Fibroblast of peridontal ligament (primary cell): ENCODE measurements around the gene MSRB2.
A peak's percentile ranks its signal among the peaks of the same experiment; 100 is the strongest.

Experiments
- DNase-seq: peaks from one replicate; pipeline ENCODE4 v3.0.0-alpha.2; 2010; ENCODE audit errors: extremely low read depth

The MSRB2 gene

DNA sequence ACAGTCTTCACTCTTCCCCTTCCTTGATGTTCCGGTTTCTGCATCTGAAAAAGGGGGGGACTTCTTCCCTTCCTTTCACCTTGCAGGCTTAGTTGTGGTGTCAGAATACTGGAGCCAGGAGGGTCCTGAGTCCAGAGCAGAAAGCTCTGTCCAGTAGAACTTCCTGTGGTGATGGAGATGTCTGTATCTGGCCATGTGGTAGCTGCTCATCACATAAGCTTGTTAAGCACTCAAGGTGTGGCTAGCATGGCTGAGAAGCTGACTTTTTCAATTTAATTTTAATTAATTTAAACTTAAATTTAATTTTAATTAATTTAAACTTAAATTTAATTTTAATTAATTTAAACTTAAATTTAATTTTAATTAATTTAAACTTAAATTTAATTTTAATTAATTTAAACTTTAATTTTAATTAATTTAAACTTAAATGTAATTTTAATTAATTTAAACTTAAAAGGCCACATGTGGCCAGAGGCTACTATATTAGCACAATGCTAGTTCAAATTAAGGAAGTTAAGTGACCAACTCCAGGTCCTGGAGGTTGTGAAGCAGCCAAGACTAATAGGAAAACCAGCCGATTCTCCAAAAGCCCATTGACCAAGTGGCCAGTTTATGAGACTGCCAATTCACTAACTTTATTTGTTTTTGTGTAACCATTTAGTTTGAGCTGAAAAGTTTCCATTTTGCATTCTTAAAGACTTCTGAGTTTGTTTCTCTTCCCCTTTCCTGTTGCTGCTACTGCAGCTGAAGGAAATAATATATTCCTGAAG is 16.3 kb downstream of the MSRB2 start:
- DNase-seq, result no peak

DNA sequence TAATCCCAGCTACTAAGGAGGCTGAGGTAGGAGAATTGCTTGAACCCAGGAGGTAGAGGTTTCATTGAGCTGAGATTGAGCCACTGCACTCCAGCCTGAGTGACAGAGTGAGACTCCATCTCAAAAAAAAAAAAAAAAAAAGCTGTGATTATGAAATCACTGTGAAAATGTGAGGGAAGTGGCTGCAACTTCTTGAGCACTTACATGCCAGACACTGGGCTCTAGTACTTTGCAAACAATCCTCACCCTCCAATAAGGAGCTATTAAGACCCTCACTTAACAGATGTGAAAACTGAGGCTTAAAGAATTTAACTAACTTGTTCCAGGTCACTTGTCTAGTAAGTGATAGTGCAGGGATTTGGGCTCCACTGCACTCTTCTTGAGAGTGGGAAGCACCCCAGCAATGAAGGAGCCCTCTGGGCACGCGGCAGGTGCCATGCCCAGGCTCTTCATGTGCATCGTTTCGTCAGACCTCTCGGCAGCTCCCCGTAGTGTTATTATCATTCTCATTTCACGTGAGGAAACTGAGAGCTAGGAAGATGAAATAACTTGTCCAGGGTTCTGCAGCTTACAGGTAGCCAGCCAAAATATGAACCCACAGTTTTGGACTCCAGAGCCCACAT is 19.0 kb downstream of the MSRB2 start:
- no peak for DNase-seq

DNA sequence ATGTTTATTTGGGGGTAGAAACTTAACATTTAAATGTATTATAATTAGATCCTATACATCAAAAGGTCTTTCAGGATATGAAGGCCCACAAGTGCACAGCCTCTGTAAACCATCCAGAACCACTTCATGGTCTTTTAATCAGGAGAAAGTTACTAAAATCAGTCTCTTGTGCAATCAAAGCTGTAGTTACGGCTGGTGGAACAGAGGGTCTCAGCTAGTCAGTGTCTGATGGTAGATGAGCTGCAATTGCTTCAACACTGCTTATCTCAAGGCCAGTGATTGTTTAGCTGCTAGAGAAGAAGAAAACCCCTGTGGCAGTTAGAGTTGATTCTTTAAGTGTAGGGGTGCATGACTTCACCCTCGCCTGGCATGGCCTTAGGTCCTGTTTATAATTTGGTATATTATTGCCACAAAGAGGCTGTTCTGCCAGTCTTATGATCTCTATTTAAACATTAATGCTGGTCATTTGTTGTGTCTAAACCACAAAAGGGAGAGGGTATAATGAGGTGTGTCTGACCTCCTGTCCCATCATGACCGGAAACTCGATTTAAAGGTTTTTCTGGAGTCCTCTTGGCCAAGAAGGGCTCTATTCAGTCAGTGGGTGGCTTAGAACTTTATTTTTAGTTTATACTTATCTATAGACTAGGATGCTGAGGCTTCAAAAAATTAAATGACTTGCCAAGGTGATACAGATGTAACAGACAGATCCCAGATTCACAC is 21.3 kb downstream of the MSRB2 start:
- no peak for DNase-seq

DNA sequence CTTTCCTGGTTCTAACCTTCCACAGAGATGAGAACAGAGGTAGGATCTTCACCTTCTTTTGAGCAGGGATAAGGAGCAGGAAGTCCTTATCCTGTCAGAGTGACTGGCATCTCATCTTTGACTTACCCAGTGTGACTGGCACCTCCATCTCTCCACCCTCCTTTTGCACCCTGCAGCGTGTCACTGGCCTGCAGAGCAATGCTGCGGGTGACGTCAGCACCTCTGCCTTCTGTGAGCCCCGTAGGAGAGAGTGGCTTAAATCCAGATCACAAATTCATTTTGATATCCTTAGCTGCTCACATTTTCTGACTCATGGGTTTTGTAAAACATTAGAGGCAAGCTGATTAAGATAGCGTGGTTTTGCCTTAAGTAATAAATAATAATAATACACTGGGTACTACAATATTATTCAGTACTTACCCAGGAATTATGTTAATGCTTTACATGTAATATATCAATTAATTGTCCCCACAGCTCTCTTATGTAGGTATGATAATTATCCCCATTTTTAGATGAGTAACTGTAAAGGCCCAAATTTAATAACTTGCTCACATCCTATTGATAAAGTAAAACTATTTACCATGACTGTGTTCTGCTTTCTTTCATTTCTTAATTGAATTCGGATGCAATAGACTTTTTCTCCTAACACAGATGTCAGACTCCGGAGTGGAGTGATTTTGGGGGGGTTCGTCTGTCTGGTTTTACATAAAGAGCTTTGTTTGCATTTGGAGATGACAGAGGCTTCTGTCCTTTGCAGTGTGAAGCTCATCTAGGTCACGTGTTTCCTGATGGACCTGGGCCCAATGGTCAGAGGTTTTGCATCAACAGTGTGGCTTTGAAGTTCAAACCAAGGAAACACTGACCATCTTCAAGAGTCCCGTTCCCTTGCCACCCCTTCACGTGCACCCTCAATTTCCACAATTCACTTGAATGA is 24.9 kb downstream of the MSRB2 start:
- DNase-seq, result no peak

DNA sequence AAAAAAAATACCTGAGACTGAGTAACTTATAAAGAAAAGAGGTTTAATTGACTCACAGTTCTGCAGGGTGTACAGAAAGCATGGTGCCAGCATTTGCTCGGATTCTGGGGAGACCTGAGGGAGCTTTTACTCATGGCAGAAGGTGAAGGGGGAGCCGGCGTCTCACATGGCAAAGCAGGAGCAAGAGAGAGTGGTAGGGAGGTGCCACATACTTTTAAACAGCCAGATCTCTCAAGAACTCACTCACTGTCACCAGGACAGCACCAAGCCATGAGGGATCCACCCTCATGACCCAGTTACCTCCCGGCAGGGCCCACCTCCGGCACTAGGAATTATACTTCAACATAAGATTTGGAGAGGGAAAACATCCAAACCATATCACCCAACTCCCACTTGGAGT is 25.8 kb downstream of the MSRB2 start:
- no peak for DNase-seq

DNA sequence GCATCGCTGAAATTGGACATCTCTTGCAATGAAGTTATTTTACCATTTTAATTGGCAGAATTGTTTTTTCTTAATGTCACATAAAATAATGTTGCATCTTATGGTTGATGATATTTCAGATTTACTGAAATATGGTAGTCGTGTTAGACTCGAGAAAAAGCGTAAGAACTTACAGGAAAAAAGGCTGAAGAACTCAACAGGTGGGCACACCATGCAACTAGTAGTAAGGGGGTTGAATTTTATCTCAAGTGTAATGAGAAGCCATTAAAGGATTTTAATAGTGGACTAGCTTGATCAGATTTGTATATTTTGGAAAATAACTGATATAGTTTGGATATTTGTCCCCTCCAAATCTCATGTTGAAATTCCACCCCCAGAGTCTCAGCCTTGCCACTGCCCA is 41.1 kb downstream of the MSRB2 start:
- no peak for DNase-seq

DNA sequence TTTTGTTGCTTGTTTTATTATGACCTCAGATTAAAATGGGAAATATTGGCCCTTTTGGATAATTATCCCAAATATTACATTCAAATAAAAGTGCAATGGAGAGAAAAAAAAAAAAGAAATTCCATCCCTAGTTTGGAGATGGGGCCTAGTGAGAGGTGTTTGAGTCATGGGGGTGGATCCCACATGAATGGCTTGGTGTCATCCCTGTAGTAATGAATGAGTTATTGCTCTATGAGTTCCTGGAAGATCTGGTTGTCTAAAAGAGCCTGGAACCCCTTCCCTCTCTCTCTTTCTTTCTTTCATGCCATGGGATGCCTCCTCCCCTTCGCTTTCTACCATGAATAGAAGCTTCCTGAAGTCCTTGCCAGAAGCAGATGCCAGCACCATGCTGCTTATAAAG is 44.3 kb downstream of the MSRB2 start:
- no peak for DNase-seq

DNA sequence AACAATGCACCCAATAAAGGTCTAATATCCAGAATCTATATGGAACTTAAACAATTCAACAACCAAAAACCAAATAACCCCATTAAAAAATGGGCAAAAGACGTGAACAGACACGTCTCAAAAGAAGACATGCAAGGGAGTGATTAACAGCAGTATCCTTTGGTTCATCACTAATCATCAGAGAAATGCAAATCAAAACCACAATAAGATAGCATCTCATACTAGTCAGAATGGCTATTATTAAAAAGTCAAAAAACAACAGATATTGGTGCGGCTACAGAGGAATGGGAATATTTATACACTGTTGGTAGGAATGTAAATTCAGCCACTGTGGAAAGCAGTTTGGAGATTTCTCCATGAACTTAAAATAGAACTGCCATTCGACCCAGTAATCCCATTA is 46.6 kb downstream of the MSRB2 start:
- no peak for DNase-seq

DNA sequence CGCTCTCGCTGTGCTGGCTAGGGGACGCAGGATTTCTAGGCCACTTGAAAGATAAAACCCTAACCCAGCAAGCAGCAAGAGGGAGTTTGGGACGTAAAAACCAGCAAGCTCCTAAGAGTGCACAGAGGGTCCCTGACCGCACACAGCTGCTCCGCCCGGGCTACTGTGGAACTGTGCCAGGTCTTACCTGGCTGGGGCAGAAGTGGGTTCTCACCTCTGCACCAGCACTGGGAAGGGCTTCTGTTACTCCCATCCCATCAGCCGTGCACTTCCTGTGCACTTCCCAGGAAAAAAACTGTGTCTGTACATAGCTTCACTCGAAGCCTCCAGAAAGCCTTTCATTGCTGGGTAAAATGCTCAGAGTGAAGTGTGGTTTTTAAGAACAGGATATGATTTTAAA is 50.9 kb downstream of the MSRB2 start:
- DNase-seq, result no peak

DNA sequence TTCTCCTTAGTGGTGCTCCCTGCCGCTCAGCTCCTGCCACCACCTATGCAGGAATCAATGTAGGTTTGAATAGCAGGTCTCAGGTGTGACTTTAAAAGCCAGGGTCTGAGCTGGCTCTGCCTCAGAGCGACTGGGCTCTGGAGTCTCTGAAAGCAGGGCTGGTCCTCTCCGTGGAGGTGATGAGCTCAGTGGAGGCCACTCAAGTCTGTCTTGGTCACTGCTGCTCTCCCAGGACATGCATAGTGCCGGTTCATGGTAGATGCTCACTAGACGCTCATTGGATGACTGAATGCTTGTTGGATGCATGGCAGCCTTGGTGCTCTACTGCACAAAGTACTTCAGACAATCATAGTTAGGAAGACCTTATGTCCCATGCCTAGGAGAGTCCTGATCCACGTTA is 51.7 kb downstream of the MSRB2 start:
- no peak for DNase-seq

DNA sequence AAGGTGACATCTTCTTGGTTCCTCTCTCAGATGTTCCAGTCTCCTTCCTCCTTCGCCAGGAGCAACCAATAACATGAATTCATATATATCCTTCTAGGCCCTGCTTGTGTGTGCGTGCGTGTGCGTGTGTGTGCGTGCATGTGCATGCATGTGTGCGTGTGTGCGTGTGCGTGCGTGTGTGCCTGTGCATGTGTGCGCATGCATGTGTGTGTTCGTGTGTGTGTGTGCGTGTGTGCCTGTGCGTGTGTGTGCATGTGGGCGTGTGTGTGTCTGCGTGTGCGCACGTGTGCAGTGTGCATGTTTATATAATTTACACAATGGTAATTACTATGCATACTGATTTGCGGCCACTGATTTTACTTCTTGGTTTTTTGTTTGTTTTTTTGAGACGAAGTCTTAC is 52.8 kb downstream of the MSRB2 start:
- no peak for DNase-seq

DNA sequence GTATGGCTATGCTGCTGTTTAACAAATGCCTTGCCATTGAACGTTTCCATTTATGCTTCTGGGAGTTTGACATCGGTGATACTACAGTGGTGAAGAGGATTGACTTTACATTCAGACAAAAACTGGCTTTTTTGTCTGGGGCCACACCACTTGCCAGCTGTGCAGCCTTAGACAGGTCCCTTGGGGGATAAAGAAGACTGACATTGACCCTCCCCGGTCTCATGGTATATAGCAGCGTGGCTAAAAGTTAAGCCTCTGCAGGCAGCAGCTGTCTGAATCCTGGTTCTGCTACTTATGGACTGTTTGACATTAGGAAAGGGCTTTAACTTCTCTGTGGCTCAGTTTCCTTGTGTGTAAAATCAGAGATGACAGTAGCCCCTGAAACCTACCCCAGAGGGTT is 54.7 kb downstream of the MSRB2 start:
- no peak for DNase-seq

DNA sequence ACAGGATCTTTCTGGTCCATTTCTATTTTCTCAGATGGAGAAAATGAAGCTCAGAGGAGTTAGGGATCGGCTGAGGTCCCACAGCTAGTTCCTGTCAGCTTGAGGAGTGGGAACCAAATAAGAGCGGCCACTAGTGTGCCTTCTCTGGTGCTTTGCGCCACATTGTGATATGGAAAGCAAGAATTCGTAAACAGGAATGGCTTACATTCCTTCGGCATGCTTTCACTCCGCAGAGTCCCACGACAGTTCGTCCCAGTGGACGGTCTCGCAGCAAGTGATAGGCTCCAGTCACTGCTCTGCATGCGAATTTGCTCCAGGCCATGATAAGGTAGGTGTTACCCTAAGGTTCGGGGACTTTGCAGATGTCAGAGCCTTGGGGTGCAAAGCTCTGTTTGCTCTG is 55.2 kb downstream of the MSRB2 start:
- DNase-seq, result no peak

DNA sequence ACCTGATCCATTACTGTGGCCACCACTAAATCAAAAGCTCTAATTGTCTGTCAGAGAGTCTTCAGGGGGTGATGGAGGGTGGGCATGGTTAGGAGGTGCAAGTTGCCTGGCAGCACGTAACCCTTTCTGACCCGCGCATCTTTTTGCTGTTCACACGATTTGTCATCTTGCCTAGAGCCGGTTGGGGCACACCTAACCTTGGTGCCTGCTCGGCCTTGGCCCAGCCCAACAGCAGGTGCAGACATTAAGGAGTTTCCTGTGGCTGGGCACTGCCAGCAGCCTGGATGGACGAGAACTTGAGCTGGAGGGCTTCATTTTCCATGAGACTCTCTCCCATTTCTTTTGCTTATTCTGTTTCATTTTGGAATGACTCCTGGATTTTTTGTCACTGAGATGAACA is 55.7 kb downstream of the MSRB2 start:
- DNase-seq, result no peak

DNA sequence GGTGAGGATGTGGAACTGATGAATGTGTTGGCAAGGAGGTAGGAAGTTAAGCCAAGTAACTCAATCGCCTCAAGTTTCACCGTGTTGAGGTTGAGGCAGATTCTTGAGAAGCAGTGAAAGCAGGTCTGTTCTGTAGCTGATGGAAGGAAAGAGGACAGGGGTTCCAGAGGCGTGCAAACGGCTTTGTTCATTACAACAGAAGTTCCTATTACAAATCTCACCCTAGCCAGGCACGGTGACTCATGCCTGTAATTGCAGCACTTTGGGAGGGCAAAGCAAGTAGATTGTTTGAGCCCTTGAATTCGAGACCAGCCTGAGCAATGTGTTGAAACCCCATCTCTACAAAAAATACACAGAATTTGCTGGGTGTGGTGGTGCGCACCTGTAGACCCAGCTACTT is 59.8 kb downstream of the MSRB2 start:
- peak; percentile 3 for DNase-seq

DNA sequence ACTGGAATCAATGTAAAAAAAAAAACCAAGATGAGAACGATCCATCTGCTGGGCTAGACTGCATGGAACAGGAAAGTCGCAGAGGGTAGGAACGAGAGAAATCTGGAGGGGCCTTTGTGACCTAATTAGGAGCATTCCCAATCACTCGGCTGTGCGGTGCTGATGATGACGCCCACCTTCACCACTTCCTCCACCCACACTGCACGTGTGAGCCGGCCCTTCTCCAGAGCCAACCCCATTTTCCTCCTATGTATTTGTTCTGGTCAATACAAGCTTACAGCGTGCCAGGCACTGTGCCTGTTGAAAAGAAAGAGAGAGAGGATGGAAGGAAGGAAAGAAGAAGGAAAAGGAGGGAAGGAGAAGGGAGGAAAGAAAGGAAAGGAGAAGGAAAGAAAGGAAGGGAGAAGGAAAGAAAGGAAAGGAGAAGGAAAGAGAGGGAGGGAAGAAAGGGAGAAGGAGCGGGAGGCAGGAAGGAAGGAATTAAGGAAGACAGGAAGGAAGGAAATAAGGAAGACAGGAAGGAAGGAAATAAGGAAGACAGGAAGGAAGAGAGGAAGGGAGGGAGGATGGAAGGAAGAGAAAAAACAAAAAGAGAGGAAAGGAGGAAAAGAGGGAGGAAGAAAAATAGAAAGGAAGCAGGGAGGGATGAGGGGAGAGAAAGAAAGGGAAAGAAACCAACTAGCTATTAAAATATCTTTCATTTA is 61.2 kb downstream of the MSRB2 start:
- DNase-seq, result no peak

DNA sequence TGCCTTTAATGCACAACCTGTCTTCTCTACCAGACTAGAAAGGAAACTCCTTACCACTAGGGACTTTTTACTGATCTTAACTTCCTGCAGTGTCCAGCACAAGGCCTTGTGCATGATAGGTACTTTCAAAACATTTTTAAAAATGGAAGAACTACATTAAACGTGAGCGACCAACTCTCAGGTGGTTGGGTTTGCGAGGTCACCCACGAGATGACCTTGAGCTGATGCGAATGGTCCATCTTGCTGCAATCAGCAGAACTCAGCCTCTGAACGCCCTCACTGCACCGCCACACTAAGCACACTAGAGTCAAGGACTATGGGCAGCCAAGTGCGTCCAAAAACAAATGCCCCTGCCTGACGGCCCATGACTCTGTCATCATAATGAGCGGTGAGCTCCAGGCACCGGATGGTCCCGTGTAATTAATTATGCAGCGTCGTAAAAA is 61.9 kb downstream of the MSRB2 start:
- DNase-seq, result no peak

DNA sequence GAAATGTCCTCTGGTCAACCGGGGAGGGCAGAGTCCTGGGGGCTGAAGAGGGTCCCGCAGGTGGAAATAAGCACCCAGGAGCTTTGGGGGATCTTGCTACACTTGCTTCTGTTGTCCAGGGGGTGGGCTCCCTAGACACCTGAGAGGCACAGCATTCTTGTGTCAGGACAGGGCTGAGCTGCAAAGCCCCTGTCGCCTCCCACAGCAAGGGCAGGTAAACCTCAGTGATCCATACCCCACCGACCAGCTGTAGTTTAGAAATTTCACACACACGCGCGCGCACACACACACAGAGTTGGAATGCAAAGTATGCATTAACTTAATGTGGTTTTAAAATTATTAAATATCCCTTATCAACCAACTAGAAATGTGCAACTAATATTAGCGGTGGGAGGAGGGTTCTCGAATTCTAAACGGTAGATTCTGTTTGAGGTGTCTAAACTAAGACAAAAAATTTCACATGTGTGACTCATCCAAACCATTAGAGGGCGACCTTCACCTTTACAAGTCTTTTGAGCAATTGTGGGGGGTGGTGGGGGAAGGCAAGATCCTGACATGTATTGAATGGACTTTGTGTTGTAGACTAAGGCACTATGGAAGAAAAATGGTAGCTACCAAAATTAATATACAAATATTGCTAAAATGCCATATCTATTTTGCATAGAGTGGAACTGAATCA is 62.5 kb downstream of the MSRB2 start:
- peak; percentile 41 for DNase-seq

DNA sequence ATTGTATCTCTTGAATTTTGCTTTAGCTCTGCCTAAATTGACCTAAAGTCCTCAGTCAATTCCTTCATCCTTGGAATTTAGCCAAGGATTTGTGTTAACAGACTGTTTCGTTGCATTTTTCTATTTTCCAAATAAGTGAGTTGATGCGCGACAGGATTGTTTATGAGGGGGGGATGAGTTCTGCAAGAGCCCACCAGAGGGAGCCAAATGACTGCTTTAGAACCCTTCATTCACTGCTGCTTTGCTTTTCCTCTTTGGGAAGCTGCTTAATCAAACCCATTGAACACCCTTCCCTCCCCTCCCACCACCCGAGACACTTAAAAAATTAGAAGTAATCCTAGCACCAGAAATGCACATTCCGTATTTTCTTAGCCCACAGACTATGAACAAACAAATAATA is 63.0 kb downstream of the MSRB2 start:
- DNase-seq, result peak; percentile 67

DNA sequence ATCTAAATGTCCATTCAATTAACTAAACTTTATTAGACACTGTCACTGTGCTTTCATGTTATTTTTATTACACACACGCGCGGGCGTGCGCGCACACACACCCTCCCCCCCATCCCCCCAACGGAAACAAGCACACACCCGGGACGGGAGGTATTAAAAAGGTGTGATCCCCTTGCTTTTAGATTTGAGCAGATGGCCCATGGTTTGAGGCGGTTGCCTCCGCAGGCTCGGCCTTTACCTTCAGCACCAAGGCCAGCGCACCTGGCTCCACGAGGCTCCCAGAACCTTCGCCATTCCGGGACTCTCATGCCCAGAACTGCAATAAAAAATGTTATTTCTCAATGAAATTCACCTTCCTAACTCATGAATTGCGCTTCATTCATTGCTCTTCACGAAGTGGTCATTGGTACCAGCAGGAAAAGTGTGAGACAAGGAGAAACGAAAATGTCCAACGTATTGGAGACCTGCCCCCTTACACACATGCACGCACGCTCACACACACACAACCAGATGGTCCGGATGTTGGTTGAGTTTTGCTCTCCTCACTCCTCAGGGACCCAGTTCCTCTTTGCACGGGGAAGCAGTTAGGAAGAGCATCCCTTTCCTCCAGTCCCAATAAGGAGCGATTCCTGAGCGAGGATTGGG is 76.0 kb downstream of the MSRB2 start:
- peak; percentile 8 for DNase-seq
